MM.1S (cell line): ENCODE measurements around the gene ARHGEF11.
A peak's percentile ranks its signal among the peaks of the same experiment; 100 is the strongest.
"Not testable (repeated sequence)": the region's sequence is repeated elsewhere in the genome, so short reads cannot be mapped to it uniquely, and the experiment has no call there.

ENCODE experiments used
- DNase-seq: peaks from one replicate; pipeline ENCODE4 v3.0.0-alpha.2; 2015
- H2AFZ ChIP-seq: fragments of 300-600 bp; sonication (generic); 2 replicates; pipeline ENCODE4 v1.6.0; 2016; ENCODE audit warnings: antibody characterized with exemption, low read length
- H3F3A ChIP-seq: fragments of 300-600 bp; sonication (generic); 2 replicates; pipeline ENCODE4 v1.6.1; 2016; ENCODE audit warnings: mild to moderate bottlenecking, antibody characterized with exemption, low read length, moderate library complexity, mixed read lengths; ENCODE audit not compliant: insufficient read depth
- H3K27ac ChIP-seq: fragments of 300-600 bp; sonication (generic); 2 replicates; pipeline ENCODE4 v1.5.1; 2016; ENCODE audit warnings: mild to moderate bottlenecking, low read length
- H3K27me3 ChIP-seq: fragments of 300-600 bp; sonication (generic); replicated peaks from 2 replicates; pipeline ENCODE4 v1.6.0; 2016; ENCODE audit warnings: low read length; ENCODE audit not compliant: insufficient read depth
- H3K36me3 ChIP-seq: fragments of 300-600 bp; sonication (generic); replicated peaks from 2 replicates; pipeline ENCODE4 v1.6.1; 2016; ENCODE audit warnings: mild to moderate bottlenecking, low read length, mixed read lengths; ENCODE audit not compliant: insufficient read depth
- H3K4me1 ChIP-seq: fragments of 300-600 bp; sonication (generic); 2 replicates; pipeline ENCODE4 v1.6.1; 2016; ENCODE audit warnings: low read length, mixed read lengths
- H3K4me2 ChIP-seq: fragments of 300-600 bp; sonication (generic); 2 replicates; pipeline ENCODE4 v1.6.0; 2016; ENCODE audit warnings: low read depth, low read length
- H3K4me3 ChIP-seq: fragments of 300-600 bp; sonication (generic); 2 replicates; pipeline ENCODE4 v1.5.1; 2016; ENCODE audit warnings: low read length, mixed read lengths
- H3K79me2 ChIP-seq: fragments of 300-600 bp; sonication (generic); 2 replicates; pipeline ENCODE4 v1.6.1; 2016; ENCODE audit warnings: mixed run types, low read length, mixed read lengths
- H3K9ac ChIP-seq: fragments of 300-600 bp; sonication (generic); 2 replicates; pipeline ENCODE4 v1.6.1; 2016; ENCODE audit warnings: low read length, mixed read lengths
- H3K9me2 ChIP-seq: fragments of 300-600 bp; sonication (generic); replicated peaks from 2 replicates; pipeline ENCODE4 v1.6.1; 2016; ENCODE audit warnings: mild to moderate bottlenecking, low read length, mixed read lengths; ENCODE audit not compliant: insufficient read depth
- H3K9me3 ChIP-seq: fragments of 300-600 bp; sonication (generic); replicated peaks from 2 replicates; pipeline ENCODE4 v1.6.1; 2016; ENCODE audit warnings: mild to moderate bottlenecking, low read length, mixed read lengths; ENCODE audit not compliant: insufficient read depth
- H4K20me1 ChIP-seq: fragments of 300-600 bp; sonication (generic); 2 replicates; pipeline ENCODE4 v1.6.1; 2016; ENCODE audit warnings: mild to moderate bottlenecking, low read length, moderate library complexity, mixed read lengths; ENCODE audit not compliant: insufficient read depth
- CTCF ChIP-seq: fragments of 300-600 bp; sonication (generic); IDR thresholded peaks from 2 replicates; pipeline ENCODE4 v1.5.1; 2016; ENCODE audit warnings: antibody characterized with exemption, low read length, mixed read lengths
- EZH2 ChIP-seq: fragments of 300-600 bp; sonication (generic); optimal IDR thresholded peaks from 2 replicates; pipeline ENCODE3; 2017; ENCODE audit warnings: low read depth, mild to moderate bottlenecking, antibody characterized with exemption, low read length, mixed read lengths
- EZH2phosphoT487 ChIP-seq: fragments of 300-600 bp; sonication (generic); IDR thresholded peaks from 2 replicates; pipeline ENCODE4 v1.6.1; 2018; ENCODE audit warnings: antibody characterized with exemption, low read length

Gene ARHGEF11

GRCh38 chr1:157073944-157074685, 28.6 kb upstream of the ARHGEF11 start:
- Histone ChIP-seq H3K27ac (no peak overlapping the region), H3K9ac (no peak overlapping the region), H3K4me2 (peak overlapping the region; percentile 34; the same call in 1 of the 2 replicates), H3K4me3 (no peak overlapping the region), H3K79me2 (no peaks in the 10 kb centered on the region), H3K36me3 (no peaks in the 10 kb centered on the region), H3K9me3 (no peaks in the 10 kb centered on the region), H3K4me1 (no peaks in the 10 kb centered on the region), H3F3A (no peaks in the 10 kb centered on the region), H3K9me2 (no peaks in the 10 kb centered on the region), H3K27me3 (no peaks in the 10 kb centered on the region), H2AFZ (peak overlapping the region; percentile 45), H4K20me1 (no peaks in the 10 kb centered on the region)
- DNase-seq, result peak; percentile 64
- peak; percentile 63 for TF ChIP-seq CTCF
- TF ChIP-seq EZH2, result no peak

GRCh38 chr1:157069601-157070000, 24.1 kb upstream of the ARHGEF11 start:
- no peak for DNase-seq
- TF ChIP-seq EZH2, result no peak
- TF ChIP-seq EZH2phosphoT487, result no peak
- TF ChIP-seq CTCF, result no peak
- Histone ChIP-seq H3K9me2 (no peaks in the 10 kb centered on the region), H3K4me1 (no peaks in the 10 kb centered on the region), H2AFZ (no peak overlapping the region), H3K36me3 (no peaks in the 10 kb centered on the region), H3K4me2 (no peak overlapping the region), H3K27me3 (no peaks in the 10 kb centered on the region), H3K9ac (no peak overlapping the region), H3K79me2 (no peaks in the 10 kb centered on the region), H3K9me3 (no peaks in the 10 kb centered on the region), H3F3A (no peaks in the 10 kb centered on the region), H4K20me1 (no peaks in the 10 kb centered on the region), H3K27ac (no peak overlapping the region), H3K4me3 (no peak overlapping the region)

GRCh38 chr1:157059241-157059640, 13.7 kb upstream of the ARHGEF11 start:
- H3K79me2 ChIP-seq, H3K9me2 ChIP-seq, H2AFZ ChIP-seq, H3K4me3 ChIP-seq, H3K36me3 ChIP-seq, H3F3A ChIP-seq, H3K4me1 ChIP-seq, H4K20me1 ChIP-seq, H3K4me2 ChIP-seq, H3K27me3 ChIP-seq, H3K27ac ChIP-seq, H3K9ac ChIP-seq, H3K9me3 ChIP-seq, DNase-seq: not testable (repeated sequence)

- Histone ChIP-seq H3K36me3 (no peaks in the 10 kb centered on the region), H4K20me1 (no peaks in the 10 kb centered on the region), H3F3A (no peaks in the 10 kb centered on the region), H2AFZ (no peak overlapping the region), H3K27me3 (no peaks in the 10 kb centered on the region), H3K27ac (no peak overlapping the region), H3K4me1 (no peaks in the 10 kb centered on the region), H3K79me2 (no peaks in the 10 kb centered on the region), H3K9ac (no peak overlapping the region), H3K9me3 (no peaks in the 10 kb centered on the region), H3K4me3 (no peak overlapping the region), H3K4me2 (no peak overlapping the region), H3K9me2 (no peaks in the 10 kb centered on the region)
- TF ChIP-seq CTCF, result no peak
- TF ChIP-seq EZH2, result no peak
- TF ChIP-seq EZH2phosphoT487, result no peak
- DNase-seq, result no peak
Measured at GRCh38 chr1:157056269-157056668, 10.7 kb upstream of the ARHGEF11 start.

GRCh38 chr1:157055729-157056128, 10.2 kb upstream of the ARHGEF11 start:
- not testable (repeated sequence) for H3K9me3 ChIP-seq, H4K20me1 ChIP-seq, H3K4me1 ChIP-seq, H3K27ac ChIP-seq, DNase-seq, H2AFZ ChIP-seq, H3F3A ChIP-seq, H3K4me3 ChIP-seq, H3K9ac ChIP-seq, H3K36me3 ChIP-seq, H3K27me3 ChIP-seq, H3K9me2 ChIP-seq, H3K4me2 ChIP-seq, H3K79me2 ChIP-seq
